Measurements from ENCODE around the gene PIGL.

PIGL gene

DNA sequence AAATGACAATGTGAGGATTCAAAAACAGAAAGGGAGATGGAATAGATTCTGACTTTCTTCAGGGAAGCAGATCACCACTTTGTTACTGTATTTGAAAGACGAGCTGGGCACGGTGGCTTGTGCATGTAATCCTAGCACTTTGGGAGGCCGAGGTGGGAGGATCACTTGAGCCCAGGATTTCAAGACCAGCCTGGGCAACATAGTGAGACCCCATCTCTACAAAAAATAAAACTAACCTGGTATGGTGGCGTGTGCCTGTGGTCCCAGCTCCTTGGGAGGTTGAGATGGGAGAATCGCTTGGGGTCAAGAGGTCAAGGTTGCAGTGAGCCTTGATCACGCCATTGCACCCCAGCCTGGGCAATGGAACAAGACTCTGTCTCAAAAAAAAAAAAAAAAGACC lies 34.0 kb downstream of the PIGL start:
- Histone ChIP-seq H3K4me3 (ENCODE audit: low read depth in 1 of 2, low read length in 1 of 2) (no peak overlapping the region), H3K27me3 (no peaks in the 10 kb centered on the region), H3K36me3 (no peaks in the 10 kb centered on the region), H3K4me1 (ENCODE audit: control insufficient read depth in 1 of 2, insufficient read depth in 1 of 2, low read depth in 1 of 2, low read length in 1 of 2) (peaks cover 0 to 7% of the 10 kb centered on the region in 2 experiments), H3K9me3 (no peaks in the 10 kb centered on the region), H3K27ac (no peak overlapping the region)
- TF ChIP-seq CTCF (IDR thresholded peaks at IDR 0.05), result no peak

- Histone ChIP-seq H3K4me3 (ENCODE audit: low read depth in 1 of 2, low read length in 1 of 2) (no peak overlapping the region), H3K9me3 (no peaks in the 10 kb centered on the region), H3K4me1 (ENCODE audit: control insufficient read depth in 1 of 2, insufficient read depth in 1 of 2, low read depth in 1 of 2, low read length in 1 of 2) (peaks cover 0 to 7% of the 10 kb centered on the region in 2 experiments), H3K27me3 (no peaks in the 10 kb centered on the region), H3K36me3 (no peaks in the 10 kb centered on the region), H3K27ac (no peak overlapping the region)
- TF ChIP-seq CTCF (IDR thresholded peaks at IDR 0.05), result no peak
Observed at GRCh38 chr17:16251556-16251955, 34.5 kb downstream of the PIGL start.

DNA sequence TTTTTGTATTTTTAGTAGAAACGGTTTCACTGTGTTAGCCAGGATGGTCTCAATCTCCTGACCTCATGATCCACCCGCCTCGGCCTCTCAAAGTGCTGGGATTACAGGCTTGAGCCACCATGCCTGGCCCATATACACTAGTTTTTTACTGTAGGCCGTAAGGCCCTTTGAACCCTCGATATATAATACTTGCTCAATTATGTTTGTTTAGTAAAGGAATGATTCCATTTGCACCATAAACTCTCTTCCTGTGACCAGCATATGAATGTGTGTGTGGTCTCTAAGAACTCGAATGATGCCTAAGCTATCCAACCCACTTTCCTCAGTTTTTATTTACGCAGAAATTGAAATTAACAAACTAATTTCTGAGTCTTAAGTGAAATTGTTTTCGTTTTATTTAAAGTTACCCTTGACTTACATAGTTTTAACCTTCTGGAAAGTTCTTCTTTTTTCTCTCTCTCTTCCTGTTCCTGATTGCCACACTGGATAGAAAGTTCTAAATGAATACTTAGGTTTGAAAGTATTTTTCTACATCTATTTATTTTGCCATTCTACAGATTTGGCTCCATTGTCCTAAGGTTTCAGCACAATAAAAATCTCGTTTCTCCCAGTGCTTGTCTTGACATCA lies 37.9 kb downstream of the PIGL start:
- Histone ChIP-seq H3K4me3 (ENCODE audit: low read depth in 1 of 2, low read length in 1 of 2) (no peak overlapping the region), H3K27me3 (no peaks in the 10 kb centered on the region), H3K4me1 (ENCODE audit: control insufficient read depth in 1 of 2, insufficient read depth in 1 of 2, low read depth in 1 of 2, low read length in 1 of 2) (peaks cover 0 to 11% of the 10 kb centered on the region in 2 experiments), H3K9me3 (no peaks in the 10 kb centered on the region), H3K36me3 (no peaks in the 10 kb centered on the region), H3K27ac (peak overlapping the region; percentile 28)
- no peak for TF ChIP-seq CTCF (IDR thresholded peaks at IDR 0.05)

DNA sequence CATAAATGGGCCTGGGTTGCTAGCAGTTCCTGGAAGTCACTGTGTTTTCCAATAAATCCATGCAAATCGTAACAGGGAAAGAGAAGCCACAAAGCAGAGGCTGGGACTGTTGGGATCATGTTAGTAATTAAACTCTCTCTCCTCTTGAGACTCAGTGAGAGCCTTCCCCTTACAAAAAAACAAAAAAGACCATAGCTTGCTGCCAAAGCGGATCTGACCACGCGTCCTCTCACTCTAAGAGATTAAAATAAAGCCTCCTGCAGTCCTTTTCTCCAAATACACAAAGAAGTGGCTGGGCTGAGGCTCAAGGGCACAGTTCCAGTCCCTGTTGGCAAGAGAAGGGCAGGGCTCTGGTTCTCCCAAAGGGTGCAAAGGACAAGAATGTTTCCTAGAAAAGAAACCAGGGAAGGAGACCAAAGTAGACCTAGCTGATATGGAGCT lies 38.5 kb downstream of the PIGL start:
- no peak for TF ChIP-seq CTCF (IDR thresholded peaks at IDR 0.05)
- H3K36me3 ChIP-seq, result no peaks in the 10 kb centered on the region
- no peak overlapping the region for H3K4me3 ChIP-seq (ENCODE audit: low read depth in 1 of 2, low read length in 1 of 2)
- no peaks in the 10 kb centered on the region for H3K27me3 ChIP-seq
- H3K9me3 ChIP-seq, result no peaks in the 10 kb centered on the region
- H3K27ac ChIP-seq, result peak overlapping the region; percentile 28
- H3K4me1 ChIP-seq (ENCODE audit: control insufficient read depth in 1 of 2, insufficient read depth in 1 of 2, low read depth in 1 of 2, low read length in 1 of 2), result peaks cover 0 to 11% of the 10 kb centered on the region in 2 experiments

DNA sequence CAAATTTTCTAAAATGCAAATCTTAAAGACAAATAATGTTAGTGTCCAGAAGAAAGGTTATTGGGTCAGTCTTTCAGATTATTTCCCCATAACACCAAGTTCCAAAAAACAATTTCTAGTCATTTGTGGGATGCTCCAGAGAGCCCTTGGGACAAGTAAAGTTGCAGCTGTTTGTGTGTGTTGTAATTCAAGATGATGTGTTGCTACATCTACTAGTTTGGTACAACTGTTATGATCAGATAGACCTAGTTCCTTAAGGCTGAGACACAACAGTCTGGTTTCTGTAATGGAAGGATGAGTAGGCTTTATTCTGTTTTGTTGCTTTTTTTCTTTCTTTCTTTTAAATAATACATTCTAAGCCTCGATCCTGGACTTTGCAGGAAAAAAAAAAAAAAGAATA lies 41.9 kb downstream of the PIGL start:
- no peak overlapping the region for H3K27ac ChIP-seq
- TF ChIP-seq CTCF (IDR thresholded peaks at IDR 0.05), result no peak

More for the DNA sequence above, 41.9 kb downstream of the PIGL start:
- Histone ChIP-seq H3K4me1 (ENCODE audit: control insufficient read depth in 1 of 2, insufficient read depth in 1 of 2, low read depth in 1 of 2, low read length in 1 of 2) (peaks cover 0 to 11% of the 10 kb centered on the region in 2 experiments), H3K9me3 (no peaks in the 10 kb centered on the region), H3K27me3 (no peaks in the 10 kb centered on the region), H3K36me3 (no peaks in the 10 kb centered on the region), H3K4me3 (ENCODE audit: low read depth in 1 of 2, low read length in 1 of 2) (no peak overlapping the region)
